ELR (cell line): ENCODE data around the gene RASSF4.

Experiments used
- DNase-seq: peaks from one replicate; pipeline ENCODE4 v3.0.0-alpha.2; 2015; ENCODE audit warnings: low read depth

The RASSF4 gene, protein sequence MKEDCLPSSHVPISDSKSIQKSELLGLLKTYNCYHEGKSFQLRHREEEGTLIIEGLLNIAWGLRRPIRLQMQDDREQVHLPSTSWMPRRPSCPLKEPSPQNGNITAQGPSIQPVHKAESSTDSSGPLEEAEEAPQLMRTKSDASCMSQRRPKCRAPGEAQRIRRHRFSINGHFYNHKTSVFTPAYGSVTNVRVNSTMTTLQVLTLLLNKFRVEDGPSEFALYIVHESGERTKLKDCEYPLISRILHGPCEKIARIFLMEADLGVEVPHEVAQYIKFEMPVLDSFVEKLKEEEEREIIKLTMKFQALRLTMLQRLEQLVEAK

GRCh38 chr10:44959247-44960087 lies at the start of gene RASSF4:
Gene RASSF4 (plus strand): TSS chr10:44959802. CDS start chr10:44970203, 10,401 bp downstream.
- peak; percentile 90 for DNase-seq

DNA sequence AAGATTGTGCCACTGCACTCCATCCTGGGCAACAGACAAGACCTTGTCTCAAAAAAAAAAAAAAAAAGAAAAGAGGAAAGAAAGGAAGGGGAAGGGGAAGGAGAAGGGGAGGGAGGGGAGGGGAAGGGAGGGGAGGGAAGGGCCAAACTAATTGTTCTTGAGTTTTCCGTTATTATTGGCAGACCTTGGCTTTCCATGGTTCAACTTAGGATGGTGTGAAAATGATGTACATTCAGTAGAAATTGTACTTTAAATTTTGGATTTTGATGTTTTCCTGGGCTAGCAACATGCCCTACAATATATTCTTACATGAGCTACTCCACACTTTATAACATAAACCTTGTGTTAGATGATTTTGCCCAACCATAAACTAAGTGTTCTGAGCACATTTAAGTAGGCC lies 49.7 kb upstream of the RASSF4 start:
- DNase-seq: no peak

- DNase-seq: no peak
Observed at GRCh38 chr10:44910602-44911001, 49.0 kb upstream of the RASSF4 start.

GRCh38 chr10:44911081-44911540 lies 48.5 kb upstream of the RASSF4 start, which contains the start of gene TMEM72:
Gene TMEM72 (plus strand): TSS chr10:44911337. CDS start chr10:44911513, 176 bp downstream.
- DNase-seq: no peak

GRCh38 chr10:44911951-44912350 lies 47.7 kb upstream of the RASSF4 start:
- no peak for DNase-seq

DNA sequence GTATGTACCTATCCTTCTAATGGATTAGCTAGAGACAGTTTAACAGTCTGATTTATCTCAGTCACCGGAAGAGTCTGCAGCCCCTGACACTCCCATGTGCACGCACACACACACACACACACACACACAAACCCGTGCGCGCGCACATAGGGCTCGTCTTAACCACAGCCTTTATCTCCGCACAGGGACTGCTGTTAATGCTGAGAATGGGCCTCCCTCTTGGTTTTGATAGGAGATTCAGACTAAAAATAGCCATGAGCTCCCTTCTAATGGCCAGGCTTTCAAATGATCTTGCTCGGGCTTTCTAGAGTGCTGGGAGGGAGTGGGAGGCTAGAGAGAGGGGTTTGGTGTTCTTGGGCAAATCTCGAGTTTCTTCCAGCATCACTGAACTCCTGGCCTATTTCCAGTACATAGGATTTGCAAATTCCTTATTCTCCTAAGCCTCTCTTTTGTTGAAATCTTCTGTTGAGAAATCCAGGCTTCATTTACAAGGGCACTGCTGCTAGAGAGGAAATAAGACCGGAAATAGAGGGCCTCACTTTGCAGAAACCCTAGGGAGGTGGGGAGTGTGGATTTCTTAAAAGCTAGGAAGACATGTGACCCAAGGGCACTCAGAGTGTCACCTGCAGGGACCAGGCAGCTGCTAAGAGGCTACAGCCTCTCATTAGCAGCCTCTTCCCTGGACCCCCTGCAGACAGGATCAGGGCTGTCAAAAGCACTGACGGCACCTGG lies 46.1 kb upstream of the RASSF4 start:
- DNase-seq: no peak

DNA sequence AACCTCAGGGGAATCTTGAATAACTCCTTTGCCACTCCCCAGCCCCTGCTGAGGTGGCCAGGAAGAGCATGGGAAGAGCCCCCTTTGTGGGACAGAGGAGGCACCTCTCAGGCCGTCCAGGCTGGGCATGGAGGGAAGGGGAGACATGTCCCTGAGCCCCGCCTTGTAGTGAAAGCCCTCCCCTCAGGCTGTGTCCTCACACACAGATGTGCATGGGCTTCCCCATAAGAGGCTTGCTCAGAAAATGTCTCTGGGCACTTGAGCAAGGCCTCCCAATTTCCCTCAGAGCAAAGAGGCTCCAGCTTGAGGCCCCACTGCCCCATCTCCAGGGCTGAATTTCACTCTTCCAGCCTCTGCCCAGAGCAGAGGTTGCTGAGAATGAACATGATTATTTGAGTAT lies 44.7 kb upstream of the RASSF4 start:
- DNase-seq: no peak

- no peak for DNase-seq
Observed at GRCh38 chr10:44916429-44916828, 43.2 kb upstream of the RASSF4 start.

- DNase-seq: no peak
Observed at GRCh38 chr10:44917848-44918247, 41.8 kb upstream of the RASSF4 start.

DNA sequence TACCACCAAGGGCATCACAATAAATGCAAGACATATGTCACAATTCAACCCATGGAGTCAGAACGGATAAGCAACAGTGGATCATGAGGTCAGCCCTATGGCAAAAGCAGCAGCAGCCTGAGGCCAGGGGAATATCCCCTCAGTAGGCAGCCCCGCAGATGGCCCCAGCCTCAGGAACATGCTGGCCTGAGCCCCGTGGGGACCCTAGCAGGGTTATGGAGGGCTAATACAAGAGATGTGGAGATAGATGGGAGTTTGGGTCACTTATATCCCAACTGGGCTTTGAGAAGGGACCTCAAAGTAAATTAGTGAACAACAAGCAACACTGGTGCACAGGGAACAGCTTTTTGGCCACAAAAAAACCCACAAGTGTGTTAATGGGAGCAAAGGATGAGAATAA lies 39.4 kb upstream of the RASSF4 start:
- DNase-seq: no peak

GRCh38 chr10:44921061-44921460 lies 38.5 kb upstream of the RASSF4 start:
- DNase-seq: no peak

GRCh38 chr10:44921506-44921905 lies 38.1 kb upstream of the RASSF4 start:
- DNase-seq: no peak

DNA sequence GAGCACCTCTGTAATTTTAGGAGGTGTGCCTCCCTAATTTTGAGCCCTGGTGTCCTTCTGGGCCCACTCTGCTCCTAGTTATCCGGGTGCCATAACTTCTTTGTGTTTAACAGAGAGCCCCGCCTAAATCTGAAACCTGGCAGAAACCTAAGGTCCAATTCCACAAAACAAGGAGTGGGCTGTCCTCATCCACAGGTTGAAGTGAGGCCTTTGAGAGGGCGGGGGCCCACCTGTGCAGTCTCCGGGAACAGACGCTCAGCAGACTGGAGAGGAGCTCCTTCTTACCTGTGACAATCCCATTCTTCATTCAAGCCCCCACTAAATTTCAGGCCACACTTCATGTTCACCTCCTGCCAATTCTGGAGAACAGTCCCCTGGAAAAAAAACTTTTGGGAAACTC lies 37.6 kb upstream of the RASSF4 start:
- DNase-seq: no peak

DNA sequence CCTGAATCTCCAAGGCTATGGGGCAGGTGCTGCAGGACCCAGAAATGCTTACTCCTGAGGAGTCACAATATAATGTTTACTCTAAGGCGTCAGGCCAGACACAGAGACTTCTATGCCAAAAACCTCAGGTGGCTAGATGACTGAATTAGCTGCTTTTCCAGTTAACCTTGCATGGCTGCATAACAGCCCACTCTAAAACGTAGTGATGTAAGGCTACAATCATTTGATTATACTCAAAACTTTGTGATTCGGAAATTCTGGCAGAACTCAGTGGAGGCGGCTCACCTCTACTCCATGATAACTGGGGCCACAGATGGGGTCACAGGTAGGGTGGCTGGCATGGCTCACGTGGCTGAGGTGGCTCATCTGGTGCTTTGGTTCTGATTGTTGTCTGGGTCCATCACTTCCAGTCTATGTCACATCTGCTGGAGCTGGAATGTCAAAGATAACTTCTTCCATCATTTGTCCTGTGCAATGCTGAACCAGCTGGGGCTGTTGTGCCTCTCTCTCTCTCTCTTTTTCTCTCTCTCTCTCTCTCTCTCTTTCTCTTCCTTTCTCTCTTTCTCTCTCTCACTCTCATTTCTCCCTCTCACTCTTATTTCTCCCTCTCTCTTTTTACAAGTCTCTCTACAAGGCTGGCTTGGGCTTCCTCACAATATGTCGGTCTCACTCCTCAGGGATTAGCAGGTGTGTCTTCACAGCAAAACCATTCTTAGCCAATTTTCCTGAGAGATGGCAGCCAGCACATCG lies 36.6 kb upstream of the RASSF4 start:
- no peak for DNase-seq

DNA sequence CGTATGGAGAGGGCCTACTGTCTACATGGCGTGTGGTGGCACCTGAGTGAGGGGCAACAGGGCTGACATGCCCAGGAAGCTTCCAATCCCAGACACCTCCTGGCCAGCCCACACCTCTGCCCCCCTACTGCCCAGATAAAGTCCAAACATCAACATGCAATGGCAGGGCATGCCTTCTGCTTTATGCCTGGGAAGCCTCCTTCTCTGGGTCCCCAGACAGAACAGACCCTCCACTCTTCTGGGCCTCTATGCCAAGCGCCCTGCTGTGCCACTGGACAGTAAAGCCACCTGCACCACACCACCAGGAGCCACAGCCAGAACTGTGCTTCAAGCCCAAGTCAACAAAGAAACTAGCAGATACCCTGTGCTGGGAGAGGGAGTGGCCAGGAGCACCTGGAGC lies 36.0 kb upstream of the RASSF4 start:
- DNase-seq: no peak

GRCh38 chr10:44924261-44925040 lies 35.2 kb upstream of the RASSF4 start:
- no peak for DNase-seq

DNA sequence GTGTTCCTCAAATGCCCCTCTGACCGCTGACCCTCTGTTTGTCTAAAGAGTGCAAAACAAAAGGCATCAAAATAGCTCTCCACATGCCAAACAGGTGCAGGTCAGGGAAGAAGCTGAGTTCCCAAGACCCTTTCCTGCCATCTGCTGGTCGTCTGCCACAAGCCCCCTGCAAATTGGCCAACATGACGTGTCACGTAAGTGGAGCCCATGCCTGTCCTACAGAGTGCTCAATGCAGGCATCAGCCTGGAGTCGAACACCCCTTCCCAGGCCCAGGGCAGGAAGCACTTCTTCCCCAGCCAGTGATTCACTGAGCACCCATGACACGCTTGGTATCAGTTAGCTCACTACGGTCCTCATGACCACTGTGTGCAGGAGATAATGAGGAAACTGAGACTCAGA lies 34.4 kb upstream of the RASSF4 start:
- DNase-seq: peak; percentile 23

DNA sequence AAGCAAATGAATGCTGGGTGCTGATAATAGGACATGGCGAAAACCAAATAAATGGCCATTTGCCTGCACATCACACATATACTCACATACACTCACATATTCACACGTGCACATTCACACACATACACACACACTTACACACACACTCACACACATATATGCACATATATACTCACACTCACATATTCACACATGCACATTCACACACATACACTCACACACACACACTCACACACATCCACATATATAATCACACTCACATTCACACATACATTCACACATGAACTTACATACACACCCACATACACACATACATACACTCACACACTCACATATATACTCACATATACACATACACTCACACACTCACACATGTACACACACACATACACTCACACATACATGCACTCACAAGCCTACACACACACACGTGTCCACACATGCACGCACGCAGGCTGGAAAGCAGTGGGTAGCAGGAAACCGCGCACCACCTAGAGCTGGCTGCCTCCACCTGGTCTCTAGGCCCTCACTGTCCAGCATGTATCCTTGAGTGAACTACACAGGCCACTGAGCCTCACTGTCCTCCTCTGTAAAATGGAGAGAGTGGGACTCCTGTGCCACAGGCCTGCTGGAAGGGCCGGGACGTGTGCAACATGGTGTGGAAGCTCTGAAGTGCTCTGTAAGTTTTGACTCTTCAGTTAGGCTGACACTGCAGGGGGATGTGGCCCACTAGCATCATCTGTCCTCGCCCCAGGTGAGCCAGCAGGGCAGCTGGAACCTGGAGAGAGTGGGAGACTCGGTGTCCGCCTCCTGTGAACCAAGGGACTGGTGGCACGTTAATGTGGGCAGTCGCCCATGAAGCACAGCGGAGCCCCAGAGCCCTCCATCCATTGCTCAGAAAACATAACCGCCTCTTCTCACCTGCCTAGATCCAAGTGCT lies 33.5 kb upstream of the RASSF4 start:
- DNase-seq: no peak

DNA sequence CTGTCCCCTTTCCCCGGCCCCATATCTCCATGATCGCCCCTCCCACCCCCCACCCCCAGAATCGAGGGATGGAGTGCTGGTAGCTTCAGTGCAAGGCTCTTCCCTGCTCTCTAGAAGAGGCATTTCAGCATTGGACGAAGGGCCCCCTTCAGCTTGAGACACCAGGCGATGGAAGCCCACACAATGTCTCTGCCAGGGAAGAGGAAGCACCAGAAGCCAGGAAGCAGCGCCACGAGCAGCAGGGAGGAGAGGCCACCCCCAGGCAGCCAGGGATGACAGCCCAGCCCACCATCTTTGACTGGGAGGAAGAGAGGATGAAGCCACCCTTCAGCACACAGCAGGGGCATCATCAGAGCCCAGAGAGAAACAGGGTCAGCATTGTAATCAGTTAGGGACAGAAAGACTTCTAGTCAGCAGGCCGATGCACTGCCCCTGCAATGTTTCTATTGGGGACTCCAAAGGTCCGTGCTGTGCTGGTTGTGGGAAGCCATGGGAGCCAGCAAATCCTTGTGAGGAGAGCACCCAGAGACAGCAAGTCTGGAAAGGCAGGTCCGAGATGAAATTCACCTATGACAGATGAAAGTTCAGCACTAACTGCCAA lies 32.8 kb upstream of the RASSF4 start:
- no peak for DNase-seq
